ENCODE results near the gene TRIM9. TPM values are rescaled to one million over a fixed set of nuclear protein-coding genes. Genes with fewer than 3 reads are reported as not detected.
A peak's percentile ranks its signal among the peaks of the same experiment; 100 is the strongest.

TRIM9 gene
- total RNA-seq, result 10 to 100 TPM in 6 of 8 experiments, 1 to 10 TPM in 2; 8.8 to 46.7 (median 18.8) TPM

GRCh38 chr14:51094901-51095853 is at the start of gene TRIM9:
Gene TRIM9 (minus strand): TSS chr14:51095105. CDS start chr14:51094939, 166 bp downstream.
- Histone ChIP-seq H3K4me1 (replicated peaks in 1 of 2) (peaks cover 20% of the 10 kb centered on the region in 2 donors), H3K27ac (peak within 1 kb of the TSS; percentile 86 to 87), H3K4me3 (peak within 1 kb of the TSS; percentile 63 to 94 (median 75))
- 0 to 20% (median 0%) methylated on average over 1 to 13 of the region's 83 CpGs; no CpG with 5 or more reads in 2 of the 10 experiments for WGBS, 10 experiments
- ATAC-seq (replicated peaks in 6 of 8), result peak; percentile 90 to 97 (median 92)
- in situ Hi-C loops (cut with MboI; ENCODE audit: low pct_unique_long_range_greater_than_20kb in 2 of 9, low sequenced_read_pairs in 9 of 9, unreplicated experiment in 9 of 9), result loop anchor here in 1 of 9 experiments (25.0 kb wide), 1 partner anchor 133 kb away; no protein-coding TSS in a partner anchor

DNA sequence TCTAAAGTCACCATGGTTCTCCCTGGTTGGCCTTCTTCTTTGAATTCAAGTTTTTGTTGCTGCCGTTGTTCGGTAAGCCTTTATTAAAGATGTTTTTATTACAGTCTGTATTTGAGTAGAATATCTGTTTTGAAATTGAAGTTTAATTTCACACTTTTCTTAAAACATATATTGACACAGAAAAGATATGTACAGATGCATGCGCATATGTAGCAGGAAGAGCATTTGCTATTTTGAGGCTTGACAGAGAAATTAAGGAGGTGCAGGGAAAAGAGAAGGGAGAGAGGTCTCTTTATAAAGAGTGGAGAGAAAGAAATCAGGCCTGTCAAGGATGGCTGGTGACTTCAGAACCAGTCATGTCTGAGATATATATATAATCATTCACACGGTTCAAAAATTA is 46.0 kb upstream of the TRIM9 start:
- no peak for ATAC-seq (replicated peaks in 6 of 8)
- Histone ChIP-seq H3K27ac (no peak overlapping the region), H3K4me1 (replicated peaks in 1 of 2) (peaks cover 4 to 6% of the 10 kb centered on the region in 2 donors), H3K4me3 (no peak overlapping the region)
- 87 to 100% (median 99%) methylated on average over 1 to 4 of the region's 4 CpGs for WGBS, 10 experiments
- in situ Hi-C loops (cut with MboI; ENCODE audit: low pct_unique_long_range_greater_than_20kb in 2 of 9, low sequenced_read_pairs in 9 of 9, unreplicated experiment in 9 of 9), result no loop called here

- in situ Hi-C loops (cut with MboI; ENCODE audit: low pct_unique_long_range_greater_than_20kb in 2 of 9, low sequenced_read_pairs in 9 of 9, unreplicated experiment in 9 of 9), result no loop called here
- peak in 2 of 8 experiments; percentile 15 to 64 for ATAC-seq (replicated peaks in 6 of 8)
- WGBS, 10 experiments, result 17 to 100% (median 94%) methylated on average over 1 to 5 of the region's 5 CpGs
Observed at GRCh38 chr14:51140338-51140737, 45.4 kb upstream of the TRIM9 start.

DNA sequence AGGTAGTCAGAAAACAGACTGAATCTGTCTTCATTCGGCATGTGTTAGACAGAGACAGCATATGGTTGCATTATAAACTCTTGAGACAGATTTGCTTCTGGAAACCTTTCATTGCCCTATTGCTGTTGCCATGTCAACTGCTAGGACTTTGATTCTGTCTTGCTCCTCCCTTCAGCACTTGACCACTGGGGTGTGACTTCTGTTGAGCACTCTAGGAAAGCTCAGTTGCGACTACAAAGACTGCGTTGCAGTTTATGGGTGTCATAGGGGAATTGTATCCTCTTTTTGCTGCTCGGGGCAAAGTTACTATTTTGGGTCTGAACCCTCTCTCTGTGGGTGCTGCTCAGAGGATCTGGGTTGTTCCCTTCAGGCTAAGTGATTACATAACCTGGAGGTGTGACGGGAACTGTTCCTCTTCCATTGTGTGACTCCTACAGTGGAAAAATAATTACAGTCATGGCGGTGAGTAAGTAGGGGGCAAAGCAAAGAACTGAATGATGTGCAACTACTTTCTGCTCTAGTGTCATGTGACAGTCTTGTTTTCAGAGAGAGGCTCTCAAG is 44.3 kb upstream of the TRIM9 start:
- Histone ChIP-seq H3K27ac (no peak overlapping the region), H3K4me3 (no peak overlapping the region), H3K4me1 (replicated peaks in 1 of 2) (peaks cover 4 to 6% of the 10 kb centered on the region in 2 donors)
- in situ Hi-C loops (cut with MboI; ENCODE audit: low pct_unique_long_range_greater_than_20kb in 2 of 9, low sequenced_read_pairs in 9 of 9, unreplicated experiment in 9 of 9), result no loop called here
- WGBS, 10 experiments, result 16 to 94% (median 68%) methylated on average over 2 to 5 of the region's 6 CpGs; no CpG with 5 or more reads in 2 of the 10 experiments
- peak; percentile 41 to 91 (median 72) for ATAC-seq (replicated peaks in 6 of 8)

More at GRCh38 chr14:51140338-51140737, 45.4 kb upstream of the TRIM9 start:
- Histone ChIP-seq H3K4me3 (no peak overlapping the region), H3K4me1 (replicated peaks in 1 of 2) (peaks cover 4 to 6% of the 10 kb centered on the region in 2 donors), H3K27ac (no peak overlapping the region)

- peaks cover 4 to 6% of the 10 kb centered on the region in 2 donors for H3K4me1 ChIP-seq (replicated peaks in 1 of 2)
- in situ Hi-C loops (cut with MboI; ENCODE audit: low pct_unique_long_range_greater_than_20kb in 2 of 9, low sequenced_read_pairs in 9 of 9, unreplicated experiment in 9 of 9), result no loop called here
- 0 to 86% (median 50%) methylated on average over 1 to 2 of the region's 2 CpGs; no CpG with 5 or more reads in 1 of the 10 experiments for WGBS, 10 experiments
- no peak overlapping the region for H3K27ac ChIP-seq
- peak in 4 of 8 experiments; percentile 15 to 47 (median 18) for ATAC-seq (replicated peaks in 6 of 8)
- no peak overlapping the region for H3K4me3 ChIP-seq
Observed at GRCh38 chr14:51138404-51139103, 43.6 kb upstream of the TRIM9 start.

GRCh38 chr14:51131516-51131915 is 36.6 kb upstream of the TRIM9 start:
- peak in 1 of 8 experiments; percentile 26 for ATAC-seq (replicated peaks in 6 of 8)
- WGBS, 10 experiments, result 40 to 88% (median 88%) methylated on average over 1 of the region's 2 CpGs; no CpG with 5 or more reads in 7 of the 10 experiments
- Histone ChIP-seq H3K27ac (no peak overlapping the region), H3K4me3 (no peak overlapping the region), H3K4me1 (replicated peaks in 1 of 2) (no peaks in the 10 kb centered on the region)
- in situ Hi-C loops (cut with MboI; ENCODE audit: low pct_unique_long_range_greater_than_20kb in 2 of 9, low sequenced_read_pairs in 9 of 9, unreplicated experiment in 9 of 9), result no loop called here

DNA sequence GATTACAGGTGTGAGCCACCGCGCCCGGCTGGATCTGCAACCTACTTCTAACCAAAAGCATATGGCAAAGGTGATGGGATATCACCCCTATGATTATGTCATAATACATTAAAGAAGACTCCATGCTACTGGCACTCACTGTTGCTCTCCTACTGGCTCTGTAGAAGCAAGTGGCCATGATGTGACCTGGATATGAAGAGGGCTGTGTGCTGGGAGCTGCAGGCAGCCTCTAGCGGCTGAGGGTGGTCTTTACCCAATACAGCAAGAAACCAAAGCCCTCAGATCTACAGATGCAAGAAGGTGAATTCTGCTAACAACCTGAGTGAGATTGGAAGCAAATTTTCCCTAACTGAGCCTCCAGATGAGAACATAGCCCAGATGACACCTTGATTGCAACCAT is 34.2 kb upstream of the TRIM9 start:
- no peak overlapping the region for H3K4me3 ChIP-seq
- in situ Hi-C loops (cut with MboI; ENCODE audit: low pct_unique_long_range_greater_than_20kb in 2 of 9, low sequenced_read_pairs in 9 of 9, unreplicated experiment in 9 of 9), result no loop called here
- no peak overlapping the region for H3K27ac ChIP-seq
- H3K4me1 ChIP-seq (replicated peaks in 1 of 2), result no peaks in the 10 kb centered on the region
- WGBS, 10 experiments, result 8 to 100% (median 100%) methylated on average over 1 to 4 of the region's 4 CpGs; no CpG with 5 or more reads in 5 of the 10 experiments
- ATAC-seq (replicated peaks in 6 of 8), result peak in 1 of 8 experiments; percentile 59

- in situ Hi-C loops (cut with MboI; ENCODE audit: low pct_unique_long_range_greater_than_20kb in 2 of 9, low sequenced_read_pairs in 9 of 9, unreplicated experiment in 9 of 9), result no loop called here
- peak in 1 of 8 experiments; percentile 65 for ATAC-seq (replicated peaks in 6 of 8)
- Histone ChIP-seq H3K4me3 (no peak overlapping the region), H3K4me1 (replicated peaks in 1 of 2) (peaks cover 2 to 5% of the 10 kb centered on the region in 2 donors), H3K27ac (no peak overlapping the region)
- WGBS, 10 experiments, result 16 to 97% (median 86%) methylated on average over 2 to 5 of the region's 5 CpGs; no CpG with 5 or more reads in 1 of the 10 experiments
Observed at GRCh38 chr14:51124029-51124428, 29.1 kb upstream of the TRIM9 start.

GRCh38 chr14:51121096-51121495 is 26.2 kb upstream of the TRIM9 start:
- peak in 1 of 8 experiments; percentile 26 for ATAC-seq (replicated peaks in 6 of 8)
- H3K27ac ChIP-seq, result no peak overlapping the region
- WGBS, 10 experiments, result 17 to 90% (median 60%) methylated on average over 1 to 3 of the region's 3 CpGs
- H3K4me3 ChIP-seq, result no peak overlapping the region
- H3K4me1 ChIP-seq (replicated peaks in 1 of 2), result peaks cover 2 to 5% of the 10 kb centered on the region in 2 donors
- in situ Hi-C loops (cut with MboI; ENCODE audit: low pct_unique_long_range_greater_than_20kb in 2 of 9, low sequenced_read_pairs in 9 of 9, unreplicated experiment in 9 of 9), result no loop called here

DNA sequence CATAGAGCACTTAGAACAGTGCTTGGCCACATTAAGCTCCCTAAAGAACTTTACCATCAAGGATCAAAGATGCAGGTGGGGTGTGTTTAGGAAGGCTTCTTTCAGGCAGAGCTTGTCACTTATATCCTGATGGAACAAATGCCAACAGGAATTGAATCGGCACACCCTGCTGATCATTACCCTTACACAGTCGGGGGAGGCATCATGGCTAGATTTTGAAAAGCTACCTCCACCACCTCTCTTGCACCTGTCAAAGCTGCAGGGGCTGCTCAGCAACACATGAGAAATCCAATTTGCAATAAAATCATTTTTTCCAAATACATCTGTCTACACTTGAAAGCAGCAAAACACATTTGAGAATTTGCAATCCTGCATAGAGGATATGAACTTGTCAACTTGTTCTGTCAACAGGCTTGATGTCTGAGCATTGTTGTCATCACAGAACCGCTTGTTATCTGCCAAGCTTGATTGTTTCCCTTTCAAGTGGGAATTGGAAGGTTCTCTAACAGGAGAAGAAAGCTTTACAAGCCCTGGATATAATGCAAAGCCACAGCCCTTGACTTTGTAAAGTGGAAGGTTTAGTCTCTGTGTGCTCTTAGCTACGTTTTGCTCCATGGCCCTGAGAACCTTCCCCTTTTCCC is 24.6 kb upstream of the TRIM9 start:
- WGBS, 10 experiments, result 0 to 80% (median 43%) methylated on average over 1 to 4 of the region's 4 CpGs; no CpG with 5 or more reads in 1 of the 10 experiments
- in situ Hi-C loops (cut with MboI; ENCODE audit: low pct_unique_long_range_greater_than_20kb in 2 of 9, low sequenced_read_pairs in 9 of 9, unreplicated experiment in 9 of 9), result no loop called here
- no peak for ATAC-seq (replicated peaks in 6 of 8)

DNA sequence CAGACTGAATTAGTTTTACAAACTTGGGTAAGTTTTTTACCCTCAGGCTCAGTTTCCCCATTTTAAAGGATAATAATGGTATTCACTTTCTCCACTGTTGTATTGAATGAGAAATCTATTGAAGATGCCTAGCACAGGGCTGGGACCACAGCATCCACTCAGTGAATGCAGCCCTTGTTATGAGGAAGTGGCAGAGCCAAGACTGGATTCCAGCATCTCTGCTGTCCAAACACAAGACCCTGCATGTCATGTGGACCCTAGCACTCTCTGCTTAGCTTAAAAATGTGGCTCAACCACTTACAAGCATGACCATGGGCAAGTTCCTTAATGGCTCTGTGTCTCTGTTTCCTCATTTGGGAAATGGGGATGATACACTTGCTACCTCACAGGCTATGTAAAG is 24.1 kb upstream of the TRIM9 start:
- Histone ChIP-seq H3K4me3 (no peak overlapping the region), H3K27ac (no peak overlapping the region), H3K4me1 (replicated peaks in 1 of 2) (peaks cover 2 to 5% of the 10 kb centered on the region in 2 donors)
- in situ Hi-C loops (cut with MboI; ENCODE audit: low pct_unique_long_range_greater_than_20kb in 2 of 9, low sequenced_read_pairs in 9 of 9, unreplicated experiment in 9 of 9), result no loop called here
- ATAC-seq (replicated peaks in 6 of 8), result no peak

More for the DNA sequence above, 24.6 kb upstream of the TRIM9 start:
- peaks cover 2 to 5% of the 10 kb centered on the region in 2 donors for H3K4me1 ChIP-seq (replicated peaks in 1 of 2)
- no peak overlapping the region for H3K27ac ChIP-seq
- H3K4me3 ChIP-seq, result no peak overlapping the region

DNA sequence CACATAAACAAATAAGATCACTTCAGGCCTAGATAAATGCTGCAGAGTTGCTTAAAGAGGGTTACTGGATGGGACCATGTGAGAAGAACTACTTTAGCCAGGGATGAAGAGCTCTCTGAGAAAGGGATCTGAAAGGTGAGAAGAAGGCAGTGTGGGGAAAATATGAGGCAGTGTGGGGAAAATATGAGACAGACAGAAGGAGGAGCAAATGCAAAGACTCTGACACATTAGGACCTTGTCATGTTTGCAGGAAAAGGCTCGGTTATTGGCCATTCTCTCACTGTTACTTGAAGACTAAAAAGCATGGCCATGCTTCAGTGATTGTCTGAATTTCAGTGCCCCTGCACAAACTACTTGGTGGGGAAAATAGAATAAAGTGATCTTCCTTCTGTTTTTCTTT is 22.7 kb upstream of the TRIM9 start:
- WGBS, 10 experiments, result 18 to 83% (median 67%) methylated on average over 1 of the region's 1 CpG; no CpG with 5 or more reads in 5 of the 10 experiments
- Histone ChIP-seq H3K27ac (no peak overlapping the region), H3K4me1 (replicated peaks in 1 of 2) (peaks cover 2 to 5% of the 10 kb centered on the region in 2 donors), H3K4me3 (no peak overlapping the region)
- in situ Hi-C loops (cut with MboI; ENCODE audit: low pct_unique_long_range_greater_than_20kb in 2 of 9, low sequenced_read_pairs in 9 of 9, unreplicated experiment in 9 of 9), result no loop called here
- peak in 1 of 8 experiments; percentile 70 for ATAC-seq (replicated peaks in 6 of 8)

Data from motor neuron (in vitro differentiated cells).